ENCODE results near the gene SLITRK5.

SLITRK5 gene
- 0.09 to 0.58 (median 0.52) reads per million in 3 donors for total RNA-seq

- DNase-seq: peak in 1 of 3 donors; percentile 36
- H3K27ac ChIP-seq (ENCODE audit: insufficient read depth, low read length, poor library complexity, severe bottlenecking): no peak within 1 kb of the TSS
- peak within 1 kb of the TSS; percentile 32 for H3K4me3 ChIP-seq (ENCODE audit: insufficient read depth, low read depth, low read length, poor library complexity, severe bottlenecking)
- H3K9me3 ChIP-seq (ENCODE audit: control insufficient read depth, low read length): no peaks in the 10 kb centered on the region
- H3K27me3 ChIP-seq (replicated peaks; ENCODE audit: control insufficient read depth, insufficient read depth, low read length, poor library complexity, severe bottlenecking): peaks cover 18% of the 10 kb centered on the region
- H3K4me1 ChIP-seq (ENCODE audit: control insufficient read depth, insufficient read depth, low read length, poor library complexity, severe bottlenecking): peaks cover 4% of the 10 kb centered on the region
- no peaks in the 10 kb centered on the region for H3K36me3 ChIP-seq (ENCODE audit: control insufficient read depth, insufficient read depth, low read length)
Observed at GRCh38 chr13:87671031-87671752, at the start of gene SLITRK5. Gene SLITRK5 (plus strand): TSS chr13:87671371. CDS start chr13:87675389, 4,018 bp downstream.

- no peaks in the 10 kb centered on the region for H3K9me3 ChIP-seq (ENCODE audit: control insufficient read depth, low read length)
- no peak overlapping the region for H3K27ac ChIP-seq (ENCODE audit: insufficient read depth, low read length, poor library complexity, severe bottlenecking)
- no peak for DNase-seq
- H3K4me1 ChIP-seq (ENCODE audit: control insufficient read depth, insufficient read depth, low read length, poor library complexity, severe bottlenecking): no peaks in the 10 kb centered on the region
- H3K36me3 ChIP-seq (ENCODE audit: control insufficient read depth, insufficient read depth, low read length): no peaks in the 10 kb centered on the region
- no peak overlapping the region for H3K4me3 ChIP-seq (ENCODE audit: insufficient read depth, low read depth, low read length, poor library complexity, severe bottlenecking)
- no peaks in the 10 kb centered on the region for H3K27me3 ChIP-seq (replicated peaks; ENCODE audit: control insufficient read depth, insufficient read depth, low read length, poor library complexity, severe bottlenecking)
Observed at GRCh38 chr13:87622971-87623370, 48.2 kb upstream of the SLITRK5 start.

GRCh38 chr13:87656306-87656705 lies 14.9 kb upstream of the SLITRK5 start:
- Histone ChIP-seq H3K4me1 (ENCODE audit: control insufficient read depth, insufficient read depth, low read length, poor library complexity, severe bottlenecking) (no peaks in the 10 kb centered on the region), H3K36me3 (ENCODE audit: control insufficient read depth, insufficient read depth, low read length) (no peaks in the 10 kb centered on the region), H3K9me3 (ENCODE audit: control insufficient read depth, low read length) (no peaks in the 10 kb centered on the region), H3K4me3 (ENCODE audit: insufficient read depth, low read depth, low read length, poor library complexity, severe bottlenecking) (no peak overlapping the region), H3K27ac (ENCODE audit: insufficient read depth, low read length, poor library complexity, severe bottlenecking) (no peak overlapping the region), H3K27me3 (replicated peaks; ENCODE audit: control insufficient read depth, insufficient read depth, low read length, poor library complexity, severe bottlenecking) (no peaks in the 10 kb centered on the region)
- DNase-seq: no peak

- H3K36me3 ChIP-seq (ENCODE audit: control insufficient read depth, insufficient read depth, low read length): no peaks in the 10 kb centered on the region
- H3K9me3 ChIP-seq (ENCODE audit: control insufficient read depth, low read length): no peaks in the 10 kb centered on the region
- H3K27ac ChIP-seq (ENCODE audit: insufficient read depth, low read length, poor library complexity, severe bottlenecking): no peak overlapping the region
- no peaks in the 10 kb centered on the region for H3K4me1 ChIP-seq (ENCODE audit: control insufficient read depth, insufficient read depth, low read length, poor library complexity, severe bottlenecking)
- no peaks in the 10 kb centered on the region for H3K27me3 ChIP-seq (replicated peaks; ENCODE audit: control insufficient read depth, insufficient read depth, low read length, poor library complexity, severe bottlenecking)
- H3K4me3 ChIP-seq (ENCODE audit: insufficient read depth, low read depth, low read length, poor library complexity, severe bottlenecking): no peak overlapping the region
- no peak for DNase-seq
Observed at GRCh38 chr13:87661471-87661870, 9.7 kb upstream of the SLITRK5 start.

- DNase-seq: no peak
Observed at GRCh38 chr13:87666831-87667230, 4.3 kb upstream of the SLITRK5 start.

GRCh38 chr13:87667686-87668085 lies 3.5 kb upstream of the SLITRK5 start:
- H3K9me3 ChIP-seq (ENCODE audit: control insufficient read depth, low read length): no peaks in the 10 kb centered on the region
- no peaks in the 10 kb centered on the region for H3K4me1 ChIP-seq (ENCODE audit: control insufficient read depth, insufficient read depth, low read length, poor library complexity, severe bottlenecking)
- no peaks in the 10 kb centered on the region for H3K36me3 ChIP-seq (ENCODE audit: control insufficient read depth, insufficient read depth, low read length)
- H3K27ac ChIP-seq (ENCODE audit: insufficient read depth, low read length, poor library complexity, severe bottlenecking): no peak overlapping the region
- no peak for DNase-seq
- H3K4me3 ChIP-seq (ENCODE audit: insufficient read depth, low read depth, low read length, poor library complexity, severe bottlenecking): no peak overlapping the region
- peaks cover 3% of the 10 kb centered on the region for H3K27me3 ChIP-seq (replicated peaks; ENCODE audit: control insufficient read depth, insufficient read depth, low read length, poor library complexity, severe bottlenecking)

More at GRCh38 chr13:87666831-87667230, 4.3 kb upstream of the SLITRK5 start:
- H3K36me3 ChIP-seq (ENCODE audit: control insufficient read depth, insufficient read depth, low read length): no peaks in the 10 kb centered on the region
- H3K4me1 ChIP-seq (ENCODE audit: control insufficient read depth, insufficient read depth, low read length, poor library complexity, severe bottlenecking): no peaks in the 10 kb centered on the region
- no peaks in the 10 kb centered on the region for H3K9me3 ChIP-seq (ENCODE audit: control insufficient read depth, low read length)
- peaks cover 3% of the 10 kb centered on the region for H3K27me3 ChIP-seq (replicated peaks; ENCODE audit: control insufficient read depth, insufficient read depth, low read length, poor library complexity, severe bottlenecking)
- no peak overlapping the region for H3K27ac ChIP-seq (ENCODE audit: insufficient read depth, low read length, poor library complexity, severe bottlenecking)
- no peak overlapping the region for H3K4me3 ChIP-seq (ENCODE audit: insufficient read depth, low read depth, low read length, poor library complexity, severe bottlenecking)

- peaks cover 15% of the 10 kb centered on the region for H3K27me3 ChIP-seq (replicated peaks; ENCODE audit: control insufficient read depth, insufficient read depth, low read length, poor library complexity, severe bottlenecking)
- DNase-seq: no peak
Observed at GRCh38 chr13:87669379-87669978, 1.7 kb upstream of the SLITRK5 start.

GRCh38 chr13:87671753-87672605 lies 808 bp downstream of the SLITRK5 start:
- DNase-seq: no peak
- no peak overlapping the region for H3K27ac ChIP-seq (ENCODE audit: insufficient read depth, low read length, poor library complexity, severe bottlenecking)
- no peaks in the 10 kb centered on the region for H3K36me3 ChIP-seq (ENCODE audit: control insufficient read depth, insufficient read depth, low read length)
- H3K4me3 ChIP-seq (ENCODE audit: insufficient read depth, low read depth, low read length, poor library complexity, severe bottlenecking): peak overlapping the region; percentile 37
- peaks cover 4% of the 10 kb centered on the region for H3K4me1 ChIP-seq (ENCODE audit: control insufficient read depth, insufficient read depth, low read length, poor library complexity, severe bottlenecking)
- H3K27me3 ChIP-seq (replicated peaks; ENCODE audit: control insufficient read depth, insufficient read depth, low read length, poor library complexity, severe bottlenecking): peaks cover 24% of the 10 kb centered on the region
- H3K9me3 ChIP-seq (ENCODE audit: control insufficient read depth, low read length): no peaks in the 10 kb centered on the region

More at GRCh38 chr13:87669379-87669978, 1.7 kb upstream of the SLITRK5 start:
- Histone ChIP-seq H3K4me3 (ENCODE audit: insufficient read depth, low read depth, low read length, poor library complexity, severe bottlenecking) (no peak overlapping the region), H3K36me3 (ENCODE audit: control insufficient read depth, insufficient read depth, low read length) (no peaks in the 10 kb centered on the region), H3K27ac (ENCODE audit: insufficient read depth, low read length, poor library complexity, severe bottlenecking) (no peak overlapping the region), H3K4me1 (ENCODE audit: control insufficient read depth, insufficient read depth, low read length, poor library complexity, severe bottlenecking) (peaks cover 4% of the 10 kb centered on the region), H3K9me3 (ENCODE audit: control insufficient read depth, low read length) (no peaks in the 10 kb centered on the region)

GRCh38 chr13:87674247-87674738 lies 3.1 kb downstream of the SLITRK5 start:
- Histone ChIP-seq H3K9me3 (ENCODE audit: control insufficient read depth, low read length) (no peaks in the 10 kb centered on the region), H3K27ac (ENCODE audit: insufficient read depth, low read length, poor library complexity, severe bottlenecking) (no peak overlapping the region), H3K36me3 (ENCODE audit: control insufficient read depth, insufficient read depth, low read length) (no peaks in the 10 kb centered on the region), H3K4me3 (ENCODE audit: insufficient read depth, low read depth, low read length, poor library complexity, severe bottlenecking) (no peak overlapping the region), H3K27me3 (replicated peaks; ENCODE audit: control insufficient read depth, insufficient read depth, low read length, poor library complexity, severe bottlenecking) (peaks cover 24% of the 10 kb centered on the region), H3K4me1 (ENCODE audit: control insufficient read depth, insufficient read depth, low read length, poor library complexity, severe bottlenecking) (peaks cover 4% of the 10 kb centered on the region)
- DNase-seq: no peak
